Measurements from ENCODE around the gene FHIT. TPM values are rescaled to one million over a fixed set of nuclear protein-coding genes. Genes with fewer than 3 reads are reported as not detected.
A peak's percentile ranks its signal among the peaks of the same experiment; 100 is the strongest.

The FHIT gene
- total RNA-seq, 4 donors from 2014 or later, result 3.5 to 17.0 (median 16.7) TPM

- Histone ChIP-seq H3K4me1 (no peaks in the 10 kb centered on the region), H3K27me3 (no peaks in the 10 kb centered on the region), H3K4me3 (no peak overlapping the region), H3K27ac (no peak overlapping the region), H3K36me3 (no peaks in the 10 kb centered on the region), H3K9me3 (no peaks in the 10 kb centered on the region)
- DNase-seq, result no peak
- TF ChIP-seq, protein P1, sequence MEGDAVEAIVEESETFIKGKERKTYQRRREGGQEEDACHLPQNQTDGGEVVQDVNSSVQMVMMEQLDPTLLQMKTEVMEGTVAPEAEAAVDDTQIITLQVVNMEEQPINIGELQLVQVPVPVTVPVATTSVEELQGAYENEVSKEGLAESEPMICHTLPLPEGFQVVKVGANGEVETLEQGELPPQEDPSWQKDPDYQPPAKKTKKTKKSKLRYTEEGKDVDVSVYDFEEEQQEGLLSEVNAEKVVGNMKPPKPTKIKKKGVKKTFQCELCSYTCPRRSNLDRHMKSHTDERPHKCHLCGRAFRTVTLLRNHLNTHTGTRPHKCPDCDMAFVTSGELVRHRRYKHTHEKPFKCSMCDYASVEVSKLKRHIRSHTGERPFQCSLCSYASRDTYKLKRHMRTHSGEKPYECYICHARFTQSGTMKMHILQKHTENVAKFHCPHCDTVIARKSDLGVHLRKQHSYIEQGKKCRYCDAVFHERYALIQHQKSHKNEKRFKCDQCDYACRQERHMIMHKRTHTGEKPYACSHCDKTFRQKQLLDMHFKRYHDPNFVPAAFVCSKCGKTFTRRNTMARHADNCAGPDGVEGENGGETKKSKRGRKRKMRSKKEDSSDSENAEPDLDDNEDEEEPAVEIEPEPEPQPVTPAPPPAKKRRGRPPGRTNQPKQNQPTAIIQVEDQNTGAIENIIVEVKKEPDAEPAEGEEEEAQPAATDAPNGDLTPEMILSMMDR (IDR thresholded peaks at IDR 0.05), result no peak
- no peak for TF ChIP-seq POLR2A (IDR thresholded peaks at IDR 0.05)
Measured at GRCh38 chr3:61015408-61015807, 235.8 kb downstream of the FHIT start.

DNA sequence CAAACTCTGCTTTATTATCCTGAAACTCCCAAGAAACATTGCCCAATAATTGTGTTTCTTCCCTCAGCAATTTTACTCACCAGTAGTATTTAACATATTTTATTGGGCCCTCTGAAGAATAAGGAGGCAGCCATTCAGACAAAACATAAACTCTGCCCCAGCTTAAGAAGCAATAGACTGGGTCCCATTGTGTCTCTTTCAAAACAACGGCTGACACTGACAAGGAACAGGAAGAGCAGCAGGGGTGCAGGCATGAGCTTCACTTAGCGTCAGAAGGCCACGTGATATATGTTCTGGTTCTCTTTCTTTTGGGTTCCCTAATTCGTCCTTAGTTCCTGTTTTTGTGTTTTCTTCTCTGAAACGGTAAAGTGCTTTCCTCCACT, 242.3 kb downstream of the FHIT start:
- no peak overlapping the region for H3K27ac ChIP-seq
- H3K27me3 ChIP-seq, result no peaks in the 10 kb centered on the region
- no peaks in the 10 kb centered on the region for H3K36me3 ChIP-seq
- H3K9me3 ChIP-seq, result no peaks in the 10 kb centered on the region
- H3K4me1 ChIP-seq, result no peaks in the 10 kb centered on the region
- DNase-seq, result peak in 2 of 3 donors; percentile 20 to 46
- no peak overlapping the region for H3K4me3 ChIP-seq
- TF ChIP-seq, protein P1 (IDR thresholded peaks at IDR 0.05), result no peak
- no peak for TF ChIP-seq POLR2A (IDR thresholded peaks at IDR 0.05)

- no peak overlapping the region for H3K4me3 ChIP-seq
- no peaks in the 10 kb centered on the region for H3K4me1 ChIP-seq
- H3K27me3 ChIP-seq, result no peaks in the 10 kb centered on the region
- H3K9me3 ChIP-seq, result no peaks in the 10 kb centered on the region
- TF ChIP-seq, protein P1 (IDR thresholded peaks at IDR 0.05), result no peak
- TF ChIP-seq POLR2A (IDR thresholded peaks at IDR 0.05), result no peak
- H3K36me3 ChIP-seq, result no peaks in the 10 kb centered on the region
- no peak for DNase-seq
- no peak overlapping the region for H3K27ac ChIP-seq
Measured at GRCh38 chr3:61008153-61008997, 242.9 kb downstream of the FHIT start.

GRCh38 chr3:61005591-61005990, 245.7 kb downstream of the FHIT start:
- no peaks in the 10 kb centered on the region for H3K27me3 ChIP-seq
- H3K36me3 ChIP-seq, result no peaks in the 10 kb centered on the region
- no peak overlapping the region for H3K27ac ChIP-seq
- H3K4me3 ChIP-seq, result no peak overlapping the region
- H3K9me3 ChIP-seq, result no peaks in the 10 kb centered on the region
- no peak for TF ChIP-seq POLR2A (IDR thresholded peaks at IDR 0.05)
- TF ChIP-seq, protein P1 (IDR thresholded peaks at IDR 0.05), result no peak
- no peaks in the 10 kb centered on the region for H3K4me1 ChIP-seq
- DNase-seq, result no peak

- Histone ChIP-seq H3K27ac (no peak overlapping the region), H3K27me3 (no peaks in the 10 kb centered on the region), H3K4me1 (no peaks in the 10 kb centered on the region), H3K9me3 (no peaks in the 10 kb centered on the region), H3K36me3 (no peaks in the 10 kb centered on the region), H3K4me3 (no peak overlapping the region)
- no peak for DNase-seq
- no peak for TF ChIP-seq POLR2A (IDR thresholded peaks at IDR 0.05)
- TF ChIP-seq, protein P1 (IDR thresholded peaks at IDR 0.05), result no peak
Measured at GRCh38 chr3:60998858-60999257, 252.4 kb downstream of the FHIT start.

Measured in Peyer's patch (tissue), 4 donors.